ENCODE data around the gene CMIP.
"Not testable (repeated sequence)": the region's sequence is repeated elsewhere in the genome, so short reads cannot be mapped to it uniquely, and the experiment has no call there.

The CMIP gene

DNA sequence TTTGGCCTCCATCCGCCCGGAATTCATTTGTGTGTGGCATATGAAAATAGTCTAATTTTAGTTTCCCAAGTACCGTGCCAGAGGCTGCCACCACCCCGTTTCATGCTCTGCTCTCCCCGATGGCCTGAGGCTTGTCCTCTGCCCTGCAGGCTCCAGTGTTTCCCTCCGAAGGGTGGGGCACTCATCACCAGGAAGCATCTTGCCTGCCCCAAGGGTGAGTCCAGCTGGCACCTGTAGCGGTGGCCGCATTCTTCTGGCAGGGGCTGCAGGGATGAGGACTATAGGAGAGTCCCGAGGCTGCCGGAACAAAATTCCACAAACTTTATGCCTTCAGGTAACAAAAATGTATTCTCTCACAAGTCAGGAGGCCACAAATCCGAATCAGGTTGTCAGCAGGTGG is 23.1 kb upstream of the CMIP start:
- no peak for DNase-seq

DNA sequence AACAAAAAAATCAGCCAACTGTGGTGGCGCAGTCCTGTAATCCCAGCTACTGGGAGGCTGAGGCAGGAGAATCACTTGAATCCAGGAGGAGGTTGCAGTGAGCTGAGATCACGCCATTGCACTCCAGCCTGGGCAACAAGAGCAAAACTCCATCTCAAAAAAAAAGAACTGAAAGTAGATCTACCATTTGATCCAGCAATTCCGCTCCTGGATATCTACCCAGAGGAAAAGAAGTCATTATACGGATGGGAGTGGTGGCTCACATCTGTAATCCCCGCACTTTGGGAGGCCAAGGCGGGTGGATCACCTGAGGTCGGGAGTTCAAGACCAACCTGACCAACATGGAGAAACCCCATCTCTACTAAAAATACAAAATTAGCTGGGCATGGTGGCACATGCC is 22.5 kb upstream of the CMIP start:
- not testable (repeated sequence) for DNase-seq

DNA sequence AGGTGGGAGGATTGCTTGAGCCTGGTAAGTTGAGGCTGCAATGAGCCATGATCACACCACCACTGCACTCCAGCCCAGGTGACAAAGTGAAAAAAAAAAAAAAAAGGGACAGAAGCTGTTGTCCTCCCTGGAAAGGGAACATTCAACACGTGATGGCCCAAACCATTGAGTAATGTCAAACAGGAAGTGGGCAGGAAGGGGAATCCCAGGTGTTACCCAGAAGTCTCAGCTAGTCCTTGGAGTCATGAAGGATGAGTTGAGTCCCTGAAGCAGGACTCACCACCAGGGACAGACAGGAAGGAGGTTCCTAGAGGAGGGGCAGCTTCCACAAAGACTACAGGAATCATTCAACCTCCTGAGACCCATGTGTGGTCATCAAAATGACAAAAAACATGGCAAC is 19.8 kb upstream of the CMIP start:
- DNase-seq, result peak; percentile 48

DNA sequence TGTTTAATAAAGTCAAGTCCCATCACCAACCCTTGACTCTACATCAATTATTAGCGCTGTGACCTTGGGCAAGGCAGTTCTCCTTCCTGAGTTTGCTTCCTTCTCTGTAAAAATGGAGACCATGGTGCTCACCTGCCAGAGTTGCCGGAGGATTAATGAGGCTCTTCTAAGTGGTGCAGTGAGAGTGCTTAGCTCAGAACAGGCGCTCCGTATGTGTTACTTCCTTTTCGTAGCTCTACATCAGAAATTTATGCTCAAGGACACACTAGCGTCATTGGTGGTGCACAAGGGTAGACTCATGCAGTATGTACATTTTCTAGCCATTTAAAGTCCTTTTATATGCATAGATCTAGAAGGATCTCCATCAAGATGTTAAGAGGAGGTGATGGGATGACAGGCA is 17.4 kb upstream of the CMIP start:
- DNase-seq, result no peak

DNA sequence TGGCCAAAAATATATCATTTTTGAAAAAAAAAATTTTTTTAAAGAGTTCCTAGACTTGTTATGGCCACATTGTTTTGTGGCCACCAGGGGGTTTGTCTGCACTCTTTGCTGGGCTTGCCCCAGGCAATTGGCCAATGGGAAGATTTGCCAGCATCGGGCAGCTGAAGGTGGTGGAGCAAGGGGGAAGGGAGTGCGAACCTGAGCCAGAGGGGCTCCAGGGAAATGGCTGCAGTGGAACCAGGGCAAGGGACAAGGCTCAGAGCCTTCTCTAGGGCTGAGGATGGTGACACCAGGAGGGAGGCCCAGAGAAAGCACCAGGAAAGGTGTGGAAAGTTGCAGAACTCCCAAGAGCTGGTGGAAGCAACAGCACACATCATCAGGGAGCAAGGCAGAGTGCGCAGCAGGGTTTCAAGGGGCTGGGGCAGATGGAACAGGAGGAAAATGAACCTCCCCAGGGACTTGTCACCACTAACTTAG is 15.5 kb upstream of the CMIP start:
- DNase-seq, result peak; percentile 62

DNA sequence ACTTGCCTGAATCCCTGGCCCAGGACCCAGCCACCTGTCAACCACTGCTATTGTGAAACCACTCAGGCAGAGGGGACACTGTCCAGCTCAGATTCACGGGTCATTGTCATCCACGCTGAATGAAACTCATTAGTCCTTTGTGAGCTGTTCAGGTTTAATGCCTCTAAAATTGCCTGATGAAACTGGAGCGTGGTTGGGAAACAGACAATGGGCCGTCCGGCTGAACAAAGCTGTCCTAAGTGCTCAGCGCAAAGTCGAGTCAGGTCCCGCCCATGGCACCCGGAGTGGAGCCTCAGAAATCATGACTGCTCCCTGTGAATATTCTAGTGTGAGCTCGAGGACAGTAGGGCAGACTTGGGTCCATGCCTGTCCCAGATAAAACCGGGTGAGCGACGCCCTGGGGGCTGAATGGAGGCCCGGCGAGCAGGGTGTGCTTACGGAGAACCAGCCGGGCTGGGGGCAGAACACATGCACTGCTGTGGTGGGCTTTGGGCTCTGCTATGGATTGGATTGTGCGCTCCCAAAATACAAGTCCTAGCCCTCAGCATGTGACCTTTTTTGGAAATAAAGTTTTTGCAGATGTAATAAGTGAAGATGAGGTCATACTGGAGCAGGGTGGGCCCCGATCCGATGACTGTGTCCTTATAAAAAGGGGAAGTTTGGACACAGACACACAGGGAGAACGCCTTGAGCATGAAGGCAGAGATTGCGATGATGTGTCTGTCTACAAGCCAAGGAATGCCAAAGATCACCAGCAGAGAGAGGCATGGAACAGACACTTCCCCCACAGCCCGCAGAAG is 12.9 kb upstream of the CMIP start:
- DNase-seq, result peak; percentile 96

DNA sequence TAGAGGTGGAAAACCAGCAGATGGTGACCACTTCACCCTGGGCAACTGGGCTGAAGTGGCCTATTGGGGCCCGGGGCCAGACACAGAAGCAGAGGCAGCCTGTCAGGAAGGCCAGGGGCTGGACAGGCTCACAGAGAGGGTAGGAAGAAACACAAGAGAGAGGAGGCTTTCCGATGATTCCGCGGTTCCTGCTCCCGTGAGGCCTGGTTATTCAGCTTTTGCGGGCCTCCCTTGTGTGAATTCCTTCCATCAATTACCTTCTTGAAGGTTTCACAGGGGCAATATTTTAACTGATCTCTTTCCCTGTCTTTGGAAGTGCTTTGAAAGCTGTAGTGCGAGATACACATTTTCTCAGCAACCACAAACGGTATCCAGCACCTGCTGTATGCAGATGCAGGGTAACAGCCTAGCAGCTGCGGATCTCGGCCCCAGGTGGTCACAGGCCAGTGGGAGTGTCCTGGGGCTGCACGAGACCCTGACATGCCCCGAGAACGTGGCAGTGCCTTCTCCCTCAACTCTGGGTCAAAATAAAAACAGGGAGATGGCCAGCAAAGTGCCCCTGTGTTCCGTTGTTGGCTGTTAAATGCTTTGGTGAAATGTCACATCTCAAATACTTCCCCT is 11.6 kb upstream of the CMIP start:
- no peak for DNase-seq

DNA sequence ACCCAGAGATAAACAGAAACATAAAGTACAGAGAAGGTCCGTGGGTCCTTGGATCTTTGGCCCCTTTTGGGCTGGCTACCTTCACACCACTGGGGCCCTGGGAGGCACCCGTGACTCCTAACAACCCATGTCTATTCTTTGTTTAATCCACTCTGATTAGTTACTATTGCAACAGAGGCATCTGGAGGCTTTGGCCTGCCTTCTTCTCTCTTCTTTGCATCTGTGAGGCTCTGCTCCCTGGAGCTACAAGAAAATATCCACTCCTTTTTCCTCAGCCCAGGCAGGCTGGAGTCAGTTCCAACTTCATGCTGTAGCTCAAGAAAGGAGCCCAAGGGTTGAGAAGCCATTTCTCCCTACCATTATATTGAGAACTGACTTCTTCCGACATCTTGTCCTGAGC is 9.5 kb upstream of the CMIP start:
- no peak for DNase-seq

DNA sequence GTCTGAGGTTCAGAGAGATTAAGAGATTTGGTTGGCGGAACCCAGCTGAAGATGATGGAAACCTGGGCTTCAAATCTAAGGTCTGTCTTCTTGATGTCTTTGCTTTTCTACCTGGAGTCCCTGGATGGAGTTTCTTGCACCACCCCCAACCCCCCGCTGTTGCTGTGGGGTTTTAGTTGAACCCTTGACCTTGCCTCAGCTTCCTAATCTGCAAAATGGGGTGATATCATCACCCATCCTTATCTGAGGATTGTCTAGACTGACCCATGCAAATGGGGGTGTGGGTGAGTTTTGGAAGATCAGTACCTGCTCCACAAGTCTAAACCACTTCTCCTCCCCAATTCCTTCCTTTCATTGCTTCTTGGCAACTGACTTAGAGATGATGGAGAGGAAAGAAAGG is 9.0 kb upstream of the CMIP start:
- DNase-seq, result no peak

DNA sequence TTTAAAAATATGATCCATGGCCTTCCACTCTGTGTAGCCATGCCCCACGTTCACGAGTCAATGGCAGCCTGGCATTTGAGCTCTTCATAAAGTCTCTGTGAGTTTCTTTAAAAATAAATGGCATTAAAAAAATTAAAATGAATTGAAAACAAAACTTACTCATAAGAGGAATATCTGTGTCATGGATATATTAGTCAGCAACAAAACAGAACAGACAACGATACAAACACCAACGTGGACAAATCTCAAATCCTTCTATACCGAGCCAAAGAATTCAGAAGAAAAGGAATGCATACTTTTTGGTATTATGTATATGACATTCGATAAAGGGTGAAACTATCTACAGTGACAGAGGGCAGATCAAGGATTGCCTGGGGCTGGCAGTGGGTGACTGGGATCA is 8.2 kb upstream of the CMIP start:
- DNase-seq, result no peak

DNA sequence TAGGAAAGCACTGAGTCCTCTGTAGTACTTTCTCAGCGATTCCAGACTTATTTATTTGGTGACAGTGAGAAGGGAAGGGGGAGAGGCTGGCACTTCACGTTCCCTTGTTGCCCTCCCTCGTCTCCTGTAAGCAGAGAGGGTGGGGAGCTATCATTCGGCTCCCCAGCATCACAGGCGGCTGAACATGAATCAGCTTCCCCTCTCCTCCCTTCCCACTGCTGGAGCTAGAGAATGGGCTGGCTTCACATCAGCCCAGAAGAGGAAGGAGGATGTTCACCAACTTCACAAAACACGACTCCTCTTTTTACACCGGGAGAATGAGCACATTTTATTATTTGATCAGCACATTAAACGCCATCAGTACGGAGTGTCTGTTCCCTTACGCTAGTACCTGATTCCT is 6.7 kb upstream of the CMIP start:
- no peak for DNase-seq

DNA sequence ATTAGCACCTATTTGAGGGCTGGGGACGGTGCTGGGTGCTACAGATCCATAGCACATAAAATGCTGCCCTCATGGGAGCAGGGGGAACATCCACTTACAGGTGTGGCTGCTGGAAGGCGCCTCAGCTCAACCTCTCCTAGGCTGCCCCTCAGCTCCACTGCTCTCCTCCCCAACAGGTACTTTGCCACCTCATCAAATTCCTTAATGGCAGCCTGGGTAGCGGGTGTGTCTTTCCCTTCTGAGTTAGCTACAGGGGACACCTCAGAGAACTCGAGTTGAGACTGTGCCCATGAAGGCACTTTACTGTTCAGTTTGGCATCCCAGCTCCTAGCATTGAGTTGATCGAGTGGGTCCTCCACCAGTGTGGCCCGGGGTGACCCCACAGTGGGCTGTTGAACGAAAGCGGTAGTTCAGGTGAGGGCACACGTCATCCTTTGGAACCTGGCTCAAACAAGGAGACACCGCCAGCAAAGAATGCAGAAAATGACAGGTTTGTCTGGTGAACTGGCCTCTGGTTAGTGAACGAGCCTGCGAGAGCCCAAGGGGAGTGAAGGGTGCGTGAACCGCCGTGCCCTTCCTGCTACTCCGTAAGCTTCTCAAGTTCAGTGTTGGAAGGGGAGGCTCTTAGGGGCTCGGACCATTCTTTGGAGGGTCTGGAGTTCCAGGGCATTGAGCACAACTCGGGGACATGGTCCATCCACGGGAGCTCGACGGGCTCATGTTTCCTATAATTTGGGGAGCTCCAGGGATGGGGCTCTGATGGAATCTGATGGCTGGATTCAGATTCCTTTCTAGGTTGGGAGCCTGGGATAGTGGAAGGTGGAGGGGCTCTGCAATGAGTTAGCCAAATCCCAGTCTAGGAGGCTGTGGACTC is 3.5 kb upstream of the CMIP start:
- no peak for DNase-seq

DNA sequence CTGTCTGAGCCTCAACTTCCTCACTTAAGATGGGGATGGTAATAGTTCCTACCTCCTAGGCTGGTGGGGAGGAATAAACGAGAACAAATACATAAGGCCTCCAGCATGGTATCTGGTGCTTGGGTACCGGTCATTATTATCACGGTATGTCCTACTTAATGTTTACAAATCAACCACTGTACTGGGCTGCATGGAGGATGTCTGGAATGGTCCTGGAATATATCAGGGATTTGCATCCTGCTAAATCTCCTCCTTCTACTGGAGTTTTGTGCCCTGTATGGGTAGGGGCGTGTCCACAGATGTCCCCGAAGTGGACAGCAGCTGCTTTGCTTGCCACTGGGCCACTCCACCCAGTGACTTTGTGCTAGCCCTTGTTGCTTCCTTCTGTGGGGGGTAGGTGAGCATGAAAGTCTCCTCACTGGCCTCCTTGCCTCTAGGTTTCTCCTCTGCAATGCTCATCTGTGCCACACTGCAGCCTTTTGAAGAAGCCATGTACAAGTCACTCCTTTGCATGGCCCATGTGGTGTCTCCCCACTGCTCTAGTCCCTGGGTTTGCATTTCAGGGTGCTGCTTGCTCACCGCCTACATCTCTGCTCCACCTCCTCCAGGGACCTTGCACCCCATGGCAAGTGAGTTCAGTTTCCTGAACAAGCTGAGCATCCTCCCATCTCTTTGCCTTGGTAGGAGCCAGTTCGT is 2.2 kb upstream of the CMIP start:
- DNase-seq, result no peak

DNA sequence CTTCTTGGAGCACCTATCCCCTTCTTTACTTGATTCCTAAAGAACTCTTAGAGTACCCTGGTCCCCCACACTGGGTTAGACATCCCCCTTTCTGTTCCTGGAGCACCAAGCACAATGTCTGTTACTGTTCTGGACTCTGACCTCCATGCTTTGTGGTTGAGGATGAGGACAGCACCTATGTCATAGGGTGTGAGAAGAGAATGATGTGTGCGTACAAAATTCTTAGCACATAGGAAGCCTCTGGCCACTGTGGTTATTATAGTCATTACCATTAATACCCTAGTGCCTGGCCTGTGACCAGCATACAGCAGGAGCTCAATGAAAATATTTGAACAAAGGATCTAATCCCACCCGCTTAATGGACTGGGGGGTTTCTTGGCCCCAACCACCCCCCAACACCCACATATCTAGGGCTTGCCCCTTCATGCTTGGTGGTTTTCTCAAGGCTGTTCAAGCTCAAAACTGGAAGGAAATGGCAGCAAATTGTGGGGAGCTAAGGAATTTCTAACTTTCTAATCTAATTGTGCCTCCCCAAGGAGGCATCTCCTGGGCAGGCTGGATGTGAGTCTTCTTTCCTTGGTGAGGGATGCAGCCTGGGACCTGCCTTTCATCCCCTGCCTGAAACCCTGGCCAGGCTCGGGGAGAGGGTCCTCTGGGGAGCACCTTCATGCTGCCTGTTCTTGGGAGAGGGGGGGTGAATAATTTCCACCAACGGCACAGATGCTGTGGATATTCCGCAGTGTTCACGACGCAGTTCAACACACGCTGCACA is 1.5 kb upstream of the CMIP start:
- DNase-seq, result no peak

DNA sequence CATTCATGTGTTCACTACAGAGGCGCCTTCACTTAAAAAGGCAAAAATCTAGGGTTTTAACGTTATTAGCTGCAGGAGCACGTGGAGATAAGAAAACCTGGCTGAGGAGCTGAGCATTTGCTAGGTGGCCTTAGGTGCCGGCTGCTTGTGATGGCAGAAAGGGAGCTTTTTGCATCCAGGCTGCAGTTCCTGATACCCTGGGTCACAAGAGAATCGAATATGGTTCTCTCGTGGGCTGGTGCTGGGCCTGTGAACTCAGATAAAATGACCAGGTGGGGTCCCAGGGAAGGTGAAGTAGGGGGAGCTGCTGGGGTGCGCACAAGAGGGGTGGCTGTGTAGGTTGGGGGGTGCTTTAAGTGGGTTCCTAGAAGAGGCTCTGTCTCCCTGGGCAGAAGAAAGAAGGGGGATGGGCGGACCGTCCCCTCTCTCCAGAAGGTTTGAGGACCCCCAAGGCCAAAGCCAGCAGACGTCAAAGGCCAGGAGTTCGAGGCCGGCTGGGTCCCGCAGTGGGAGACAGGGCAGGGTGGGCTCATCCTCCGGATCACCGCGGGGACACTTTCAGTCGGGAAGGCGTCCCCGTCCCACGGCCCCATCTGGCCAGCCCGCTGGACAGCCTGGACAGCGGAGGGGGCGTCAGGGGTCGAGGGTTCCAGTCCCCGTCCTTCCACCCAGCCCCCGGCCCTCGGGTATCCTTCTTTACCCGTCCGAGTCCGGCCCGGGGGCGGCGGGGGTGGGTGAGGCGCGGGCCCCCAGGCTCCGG is 740 bp upstream of the CMIP start:
- no peak for DNase-seq

DNA sequence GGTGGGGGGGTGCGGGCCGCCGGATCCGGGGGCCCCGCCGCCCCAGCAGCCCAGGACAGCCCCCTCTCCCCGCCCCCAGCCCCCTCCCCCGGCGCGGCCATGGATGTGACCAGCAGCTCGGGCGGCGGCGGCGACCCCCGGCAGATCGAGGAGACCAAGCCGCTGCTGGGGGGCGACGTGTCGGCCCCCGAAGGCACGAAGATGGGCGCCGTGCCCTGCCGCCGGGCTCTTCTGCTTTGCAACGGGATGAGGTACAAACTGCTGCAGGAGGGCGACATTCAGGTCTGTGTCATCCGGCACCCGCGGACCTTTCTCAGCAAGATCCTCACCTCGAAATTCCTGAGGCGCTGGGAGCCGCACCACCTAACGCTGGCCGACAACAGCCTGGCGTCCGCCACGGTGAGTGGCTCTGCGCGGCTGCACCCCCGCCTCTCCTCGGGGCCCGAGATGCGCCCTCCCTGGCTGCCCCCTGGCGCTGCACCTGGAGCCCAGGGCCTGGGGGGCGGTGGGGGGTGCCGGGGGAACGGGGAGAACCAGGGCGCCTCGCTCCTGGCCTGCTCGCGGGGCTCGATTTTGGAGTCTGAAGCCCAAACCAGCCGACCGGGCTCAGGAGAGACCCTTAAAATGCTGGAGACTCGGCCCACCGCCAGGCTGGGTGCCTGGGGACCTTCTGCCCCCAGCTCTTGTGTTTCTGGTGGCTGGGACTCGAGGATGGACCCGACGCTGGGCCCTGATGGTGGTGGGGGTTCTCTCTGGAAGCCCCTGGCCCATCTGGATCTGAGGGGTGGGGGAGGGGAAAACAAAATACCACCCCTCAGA is 744 bp downstream of the CMIP start:
- DNase-seq, result peak; percentile 44

DNA sequence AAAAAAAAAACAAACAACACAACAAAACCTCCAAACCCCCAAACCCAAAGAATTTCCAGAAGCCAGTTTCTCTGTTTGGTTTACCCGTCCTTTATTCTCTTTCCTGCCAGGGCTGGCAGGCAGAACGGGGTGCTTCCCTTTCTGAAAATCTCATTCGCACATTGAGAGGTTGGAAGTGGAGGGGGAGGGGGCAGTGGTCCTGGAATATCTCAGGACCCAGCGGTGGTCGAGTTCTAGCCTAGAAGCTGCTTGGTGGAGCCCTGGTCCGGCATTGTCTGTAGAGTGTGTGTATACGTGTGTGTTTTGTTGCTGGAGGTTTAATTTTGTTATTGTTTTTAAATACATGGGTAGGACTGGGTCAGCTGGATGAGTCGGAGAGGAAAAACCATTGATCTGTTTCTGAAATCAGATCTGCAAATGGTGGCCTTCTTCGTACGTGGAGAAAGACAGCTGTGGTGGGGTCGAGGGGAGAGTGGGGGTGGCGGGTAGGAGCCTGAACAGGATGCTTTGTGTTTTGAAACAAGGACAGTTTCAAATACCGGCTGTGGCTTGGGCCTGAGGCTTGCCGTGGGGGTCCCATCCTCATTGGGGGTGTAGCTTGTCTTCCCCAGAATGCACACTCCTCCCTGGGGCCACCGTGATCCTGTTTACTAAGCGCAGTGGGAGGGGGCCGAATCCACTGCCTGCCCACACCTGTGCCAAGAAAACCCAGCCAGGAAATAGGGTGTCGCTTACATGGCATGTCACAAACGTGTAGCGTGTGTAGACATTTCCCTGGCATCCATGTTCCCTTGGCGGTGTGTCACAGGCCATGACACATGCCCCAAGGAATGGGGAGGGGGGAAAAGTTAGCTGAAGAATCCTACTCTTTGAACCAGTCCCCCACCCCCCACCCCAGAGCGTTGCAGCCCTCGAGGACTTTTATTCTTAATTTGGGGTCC is 1.6 kb downstream of the CMIP start:
- peak; percentile 66 for DNase-seq

DNA sequence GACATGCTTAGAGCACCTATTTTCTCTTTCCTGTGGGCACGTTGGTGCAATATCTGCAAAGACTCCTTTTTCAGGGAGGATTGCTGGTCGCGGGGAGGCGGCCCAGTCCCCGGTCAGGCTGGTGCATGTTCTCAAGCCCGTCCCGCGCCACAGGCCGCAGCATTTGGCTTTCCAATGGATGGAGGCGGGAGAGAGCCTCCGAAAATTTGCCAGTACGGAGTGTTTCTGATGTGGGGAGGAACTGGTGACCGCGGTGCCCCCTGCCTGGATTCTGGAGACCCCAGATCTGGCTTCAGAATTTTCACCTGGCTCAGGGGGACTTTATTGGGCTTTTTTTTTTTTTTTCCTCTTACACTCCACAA is 2.3 kb downstream of the CMIP start:
- DNase-seq, result no peak

DNA sequence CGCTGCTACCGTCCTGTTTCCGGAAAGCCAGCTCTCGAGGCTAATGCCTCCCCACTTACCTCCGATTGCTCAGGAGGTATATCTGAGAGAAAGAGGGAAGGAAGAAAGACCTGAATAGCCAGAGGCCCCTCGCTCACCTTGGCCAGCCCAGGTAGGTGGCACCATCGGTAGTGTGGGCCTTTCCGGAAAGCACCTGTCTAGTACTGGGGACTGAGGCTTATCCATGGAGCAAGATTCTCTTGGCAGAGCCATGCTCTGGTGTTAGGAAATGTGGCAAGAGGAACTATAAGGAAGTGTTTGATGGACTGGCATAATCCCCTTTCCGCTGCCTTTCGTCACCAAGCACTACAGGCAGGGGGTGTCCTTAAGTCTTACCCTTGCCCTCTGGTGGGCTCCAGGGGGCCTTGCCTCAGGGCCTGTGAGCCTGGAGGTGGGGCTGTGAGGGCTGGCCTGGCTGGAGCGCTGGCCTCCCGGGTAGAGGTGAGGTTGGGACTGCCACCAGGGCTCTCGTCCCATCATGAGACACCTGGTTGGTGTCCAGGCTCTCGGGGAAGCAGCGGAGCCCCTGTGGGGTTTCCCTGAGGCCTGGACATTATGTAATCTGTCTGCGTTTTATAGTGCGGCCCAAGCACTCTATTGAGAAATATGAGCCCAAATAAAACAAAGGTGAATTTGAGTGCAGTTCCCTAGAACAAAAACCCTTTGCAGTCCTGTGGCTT is 2.9 kb downstream of the CMIP start:
- DNase-seq, result no peak

Measured in EL (cell line).